GF-D8 (cell line): ENCODE measurements around the gene TMEM179.
"Not testable (repeated sequence)": the region's sequence is repeated elsewhere in the genome, so short reads cannot be mapped to it uniquely, and the experiment has no call there.

Source experiments
- DNase-seq: peaks from one replicate; lab custom pipeline; 2025; lab: John Stamatoyannopoulos, UW

TMEM179 gene

DNA sequence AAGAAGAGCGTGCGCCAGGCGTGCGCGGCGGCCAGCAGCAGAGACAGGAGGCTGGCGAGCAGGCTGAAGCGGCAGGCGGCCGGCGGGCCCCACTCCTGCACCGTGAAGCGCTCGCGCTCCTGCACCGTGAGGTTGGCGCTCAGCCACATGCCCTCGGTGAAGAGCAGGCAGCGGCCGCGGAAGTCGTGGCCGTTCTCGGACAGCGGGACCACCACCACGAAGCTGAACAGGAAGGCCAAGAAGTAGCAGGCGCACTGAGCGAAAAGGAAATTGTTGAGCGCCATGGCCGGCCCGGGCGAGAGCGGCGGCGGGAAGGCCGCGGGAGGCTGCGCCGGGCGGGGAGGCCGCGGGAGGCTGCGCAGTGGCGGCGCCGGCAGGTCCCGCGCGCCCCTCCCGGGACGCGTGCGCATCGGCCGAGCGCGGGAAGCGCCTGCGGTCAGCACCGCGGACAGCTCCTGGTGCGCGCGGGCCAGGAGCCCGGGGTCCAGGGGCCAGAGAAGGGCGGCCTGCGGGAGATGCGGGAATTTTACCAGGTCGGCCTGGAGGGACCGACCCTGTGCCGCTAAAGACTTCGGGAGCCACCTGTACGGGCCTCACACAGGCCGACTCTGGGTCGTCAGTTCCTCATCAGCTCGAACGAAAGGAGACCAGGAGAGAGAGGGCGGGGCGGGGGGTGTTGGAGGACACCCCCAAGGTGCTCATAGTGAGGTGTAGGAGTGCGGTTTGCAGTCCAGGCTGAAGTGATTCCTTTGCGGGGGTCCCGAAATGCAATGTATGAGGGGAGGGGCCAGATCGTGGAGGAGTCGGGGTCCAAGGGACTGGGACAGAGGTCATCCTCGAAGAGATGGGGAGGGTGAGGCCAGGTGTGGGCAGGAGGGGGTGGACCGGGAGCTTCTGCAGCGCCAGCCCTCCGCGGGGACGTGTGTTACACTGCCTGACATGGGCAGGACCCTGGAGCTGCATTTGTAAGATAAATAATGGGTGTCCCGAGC, at the start of gene TMEM179:
TSS of gene TMEM179 (minus strand) at position 315 of the 992 bp plus-strand sequence. CDS start at position 284, 31 bp downstream.
- DNase-seq: no peak

DNA sequence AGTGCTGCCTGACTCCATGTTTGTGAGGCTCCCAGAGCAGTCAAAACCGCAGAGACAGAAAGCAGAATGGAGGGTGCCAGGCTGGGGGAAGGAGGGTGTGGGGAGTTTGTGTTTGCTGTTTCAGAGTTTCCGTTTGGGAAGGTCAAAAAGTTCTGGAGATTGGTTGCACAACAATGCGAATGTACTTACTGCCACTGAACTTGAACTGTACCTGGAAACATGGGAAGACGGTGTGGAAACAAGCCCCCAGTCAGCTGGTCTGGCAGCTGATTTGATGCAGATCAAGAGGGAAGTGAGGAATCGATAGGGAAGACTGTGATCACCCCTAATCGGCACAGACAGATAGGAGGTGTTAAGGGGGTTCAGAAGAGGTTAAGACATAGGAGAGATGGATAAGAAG, 49.5 kb upstream of the TMEM179 start:
- DNase-seq: no peak

DNA sequence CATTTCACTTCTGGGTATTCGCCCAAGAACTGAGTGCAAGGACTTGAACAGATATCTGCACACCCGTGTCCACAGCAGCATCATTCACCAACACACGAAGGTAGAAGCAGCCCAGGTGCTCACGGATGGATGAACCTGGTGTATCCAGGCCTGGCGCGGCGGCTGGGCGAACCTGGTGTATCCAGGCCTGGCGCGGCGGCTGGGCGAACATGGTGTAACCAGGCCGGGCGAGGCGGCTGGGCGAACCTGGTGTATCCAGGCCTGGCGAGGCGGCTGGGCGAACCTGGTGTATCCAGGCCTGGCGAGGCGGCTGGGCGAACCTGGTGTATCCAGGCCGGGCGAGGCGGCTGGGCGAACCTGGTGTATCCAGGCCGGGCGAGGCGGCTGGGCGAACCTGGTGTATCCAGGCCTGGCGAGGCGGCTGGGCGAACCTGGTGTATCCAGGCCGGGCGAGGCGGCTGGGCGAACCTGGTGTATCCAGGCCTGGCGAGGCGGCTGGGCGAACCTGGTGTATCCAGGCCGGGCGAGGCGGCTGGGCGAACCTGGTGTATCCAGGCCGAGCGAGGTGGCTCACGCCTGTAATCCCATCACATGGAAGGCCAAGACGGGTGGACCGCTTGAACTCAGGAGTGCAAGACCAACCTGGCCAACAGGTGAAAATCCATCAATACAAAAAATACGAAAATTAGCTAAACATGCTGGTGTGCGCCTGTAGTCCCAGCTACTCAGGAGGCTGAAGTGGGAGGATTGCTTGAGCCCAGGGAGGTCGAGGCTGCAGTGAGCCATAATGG, 48.8 kb upstream of the TMEM179 start:
- not testable (repeated sequence) for DNase-seq

DNA sequence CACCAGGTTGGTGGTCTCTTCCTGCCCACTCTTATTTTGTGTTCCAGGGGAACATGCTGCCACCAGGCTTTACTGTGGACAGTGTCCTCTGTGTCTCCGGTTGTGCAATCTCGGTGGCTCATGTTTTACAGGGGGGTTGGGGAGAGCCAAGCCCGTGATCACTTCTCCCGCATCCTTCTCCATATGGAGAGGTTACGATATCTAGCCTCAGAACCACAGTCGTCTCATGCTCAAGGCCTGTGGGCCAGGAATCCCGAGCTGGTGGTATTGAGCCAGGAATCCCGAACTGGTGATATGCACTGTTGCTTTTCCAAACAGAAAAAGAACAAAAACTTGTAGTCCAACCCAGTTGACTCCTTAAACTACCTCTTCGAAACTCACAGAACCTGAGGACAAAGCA, 47.8 kb upstream of the TMEM179 start:
- no peak for DNase-seq

DNA sequence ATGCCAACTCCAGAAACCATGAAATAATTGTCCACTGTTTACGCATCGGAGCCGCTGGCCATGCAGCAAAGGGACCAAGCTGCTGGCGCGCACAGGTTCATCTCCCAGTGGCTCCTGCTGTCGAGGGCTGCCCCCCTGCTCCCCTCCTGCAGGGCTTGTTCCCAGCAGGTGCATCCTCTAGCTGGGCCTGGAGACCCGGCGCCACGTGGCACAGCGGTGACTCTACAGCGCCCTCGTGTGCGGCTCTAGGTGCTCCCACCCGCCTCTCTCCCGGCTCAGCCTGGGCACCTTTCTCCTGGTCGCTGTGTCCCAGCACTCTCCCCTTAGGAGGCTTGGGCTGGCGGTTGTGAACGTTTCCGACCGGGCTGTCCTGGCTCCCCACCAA, 47.3 kb upstream of the TMEM179 start:
- no peak for DNase-seq

DNA sequence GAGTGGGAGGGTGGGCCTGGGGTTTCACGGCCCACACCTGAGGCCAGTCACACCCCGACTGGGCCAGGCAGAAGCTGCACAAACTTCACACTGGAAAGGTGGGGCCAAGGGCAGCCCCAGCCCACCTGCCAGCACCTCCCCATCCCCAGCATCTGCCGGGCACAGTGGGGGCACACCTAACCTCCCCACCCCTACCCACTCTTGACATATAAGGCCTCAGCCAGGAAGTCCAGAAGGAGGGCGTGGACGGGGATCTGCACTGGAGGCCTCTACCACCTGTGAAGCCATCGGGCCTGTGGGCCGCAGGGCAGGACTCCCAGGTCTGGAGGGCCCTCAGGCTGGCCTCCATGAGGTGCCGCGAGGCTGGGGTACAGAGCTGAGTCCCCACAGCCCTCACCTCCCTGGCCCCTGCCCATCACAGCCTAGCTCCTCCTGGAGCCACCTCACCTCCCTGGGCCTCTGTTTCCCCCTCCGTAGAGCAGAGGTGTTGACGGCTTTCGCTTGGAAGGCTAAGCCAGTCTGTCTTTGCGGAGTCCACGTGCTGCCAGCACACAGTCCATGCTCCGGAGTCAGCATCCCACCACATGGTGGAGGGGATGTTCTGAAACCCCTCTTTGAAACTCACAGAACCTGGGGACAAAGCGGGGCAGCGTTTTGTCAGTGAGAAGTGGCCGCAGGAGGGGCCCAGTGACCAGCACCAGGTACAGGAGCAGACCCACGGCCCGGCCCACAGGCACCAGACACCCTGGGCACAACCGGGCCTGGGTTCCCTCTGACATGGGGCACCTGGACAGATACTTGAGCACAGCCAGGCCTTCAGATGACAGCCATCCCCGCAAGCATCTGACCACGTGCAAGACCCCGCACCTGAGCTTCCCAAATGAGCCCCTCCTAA, 46.7 kb upstream of the TMEM179 start:
- no peak for DNase-seq

DNA sequence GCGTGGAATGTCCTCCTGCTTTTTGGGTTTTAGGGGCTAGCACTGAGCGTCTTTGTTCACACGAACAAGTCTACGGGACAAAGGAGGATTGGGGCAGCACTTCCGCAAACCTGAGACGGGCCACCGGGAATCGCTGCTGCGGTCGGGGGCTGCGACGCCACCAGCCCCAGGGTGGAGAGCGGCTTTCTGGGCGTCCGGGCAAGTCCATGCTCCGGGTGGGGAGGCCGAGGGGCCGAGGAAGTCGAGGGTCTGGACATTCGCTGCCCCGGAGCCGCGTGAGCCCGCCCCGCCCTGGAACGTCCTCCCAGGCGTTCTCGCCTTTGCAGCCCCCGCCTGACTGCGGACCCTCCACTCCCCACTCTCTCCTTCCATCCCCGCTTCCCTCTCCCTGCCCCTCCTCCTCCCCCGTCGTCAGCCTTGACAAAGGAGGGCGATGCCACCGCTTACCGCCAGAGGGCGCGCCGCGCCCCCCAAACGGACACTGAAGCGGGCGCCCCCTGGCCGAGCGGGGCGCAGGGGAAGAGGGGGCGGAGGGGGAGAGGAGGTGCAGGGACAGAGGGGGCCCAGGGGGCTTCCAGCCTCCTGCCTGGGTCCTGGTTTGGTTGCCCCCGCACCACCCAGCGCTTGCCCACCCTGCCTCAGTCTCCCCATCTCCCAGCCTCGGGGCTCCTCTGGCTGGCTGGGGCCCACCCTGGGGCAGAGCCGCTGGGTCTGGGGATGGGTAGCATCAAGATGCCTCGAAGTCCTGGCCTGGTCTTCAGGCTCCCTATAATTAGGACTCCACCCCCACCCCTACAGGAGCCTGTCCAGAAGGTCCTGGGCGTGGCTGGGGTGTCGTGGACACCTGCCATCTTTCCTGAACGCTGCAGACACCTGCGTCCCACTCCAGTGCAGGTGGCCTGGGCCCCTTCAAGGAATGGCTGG, 45.7 kb upstream of the TMEM179 start:
- no peak for DNase-seq

DNA sequence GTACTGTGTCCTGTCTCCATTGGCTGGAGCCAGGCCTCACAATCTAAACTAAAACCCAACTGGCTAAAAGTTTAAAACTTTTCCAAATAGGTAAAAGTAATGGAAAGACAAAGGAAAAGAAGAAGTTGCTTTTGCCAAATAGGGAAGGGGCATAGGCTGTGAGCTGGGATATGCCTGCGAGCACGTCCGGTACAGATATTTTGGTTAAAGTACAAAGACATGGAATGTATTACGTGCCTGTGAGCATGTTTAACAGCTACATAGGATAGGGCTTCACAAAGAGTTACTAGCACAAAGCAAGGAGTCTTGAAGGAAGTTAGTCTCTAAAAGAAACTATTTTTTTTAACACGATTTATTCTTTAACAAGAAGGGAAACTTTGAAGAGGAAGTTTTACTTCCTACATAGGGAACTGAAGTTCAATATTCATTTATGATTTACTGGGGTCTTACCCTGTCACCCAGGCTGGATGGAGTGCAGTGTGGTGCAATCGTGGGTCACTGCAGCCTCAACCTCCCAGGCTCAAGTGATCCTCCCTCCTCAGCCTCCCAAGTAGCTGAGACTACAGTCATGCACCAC, 43.0 kb upstream of the TMEM179 start:
- DNase-seq: no peak

DNA sequence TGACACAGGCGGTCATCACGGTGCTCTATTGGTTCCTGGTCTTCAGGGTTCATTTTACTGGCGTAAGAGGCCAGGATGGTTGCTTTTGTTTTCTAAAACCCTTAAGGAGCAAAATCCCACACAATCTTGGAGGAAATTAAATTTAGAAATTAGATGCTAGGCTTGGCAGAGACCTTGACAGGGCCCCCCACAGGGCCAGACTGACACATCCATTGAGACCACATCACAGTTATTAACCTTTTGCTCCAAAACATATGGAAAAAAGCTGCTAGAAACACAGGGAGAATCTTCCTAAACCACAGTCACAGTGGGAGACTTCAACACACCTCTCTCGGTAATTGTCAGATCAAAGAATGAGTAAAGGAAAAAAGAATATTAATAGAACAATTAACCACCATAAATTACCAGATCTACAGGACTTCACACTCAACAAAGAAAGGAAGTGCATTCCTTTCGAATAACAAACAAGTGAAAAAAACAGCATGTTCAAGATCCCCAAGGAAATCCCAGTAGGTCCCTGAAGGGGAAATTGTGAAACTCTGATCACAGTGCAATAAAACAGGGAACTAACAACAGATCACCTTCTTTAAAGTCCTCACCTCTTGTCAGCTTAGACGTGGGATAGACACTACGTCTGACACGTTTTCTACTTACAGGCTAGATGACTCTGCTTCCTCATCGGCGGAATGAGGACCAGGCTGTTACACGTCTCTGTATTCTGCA, 40.2 kb upstream of the TMEM179 start:
- DNase-seq: no peak

DNA sequence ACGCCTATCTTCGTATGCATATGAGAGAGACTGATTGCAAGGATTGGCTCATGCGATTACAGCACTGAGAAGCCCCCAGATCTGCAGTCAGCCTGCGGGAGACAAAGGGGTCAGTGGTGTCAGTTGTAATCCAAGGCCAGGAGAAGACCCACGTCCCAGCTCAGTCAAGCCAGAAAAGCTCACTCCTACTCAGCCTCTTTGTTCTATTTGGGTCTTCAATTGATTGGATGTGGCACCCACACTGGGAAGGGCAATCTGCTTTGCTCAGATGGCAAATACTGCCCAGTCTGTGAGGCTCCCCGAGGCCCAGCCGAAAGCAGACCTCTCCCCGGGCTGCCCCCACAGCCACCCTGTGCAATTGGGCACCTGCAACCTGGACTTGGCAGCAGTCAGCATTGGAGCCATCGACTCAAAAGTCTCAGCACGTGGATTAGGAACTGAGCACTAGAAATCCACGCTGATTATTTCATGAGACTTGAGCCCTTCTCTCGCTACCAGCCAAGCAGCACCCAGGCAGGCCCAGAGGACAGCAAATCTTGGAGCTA, 39.6 kb upstream of the TMEM179 start:
- DNase-seq: no peak

DNA sequence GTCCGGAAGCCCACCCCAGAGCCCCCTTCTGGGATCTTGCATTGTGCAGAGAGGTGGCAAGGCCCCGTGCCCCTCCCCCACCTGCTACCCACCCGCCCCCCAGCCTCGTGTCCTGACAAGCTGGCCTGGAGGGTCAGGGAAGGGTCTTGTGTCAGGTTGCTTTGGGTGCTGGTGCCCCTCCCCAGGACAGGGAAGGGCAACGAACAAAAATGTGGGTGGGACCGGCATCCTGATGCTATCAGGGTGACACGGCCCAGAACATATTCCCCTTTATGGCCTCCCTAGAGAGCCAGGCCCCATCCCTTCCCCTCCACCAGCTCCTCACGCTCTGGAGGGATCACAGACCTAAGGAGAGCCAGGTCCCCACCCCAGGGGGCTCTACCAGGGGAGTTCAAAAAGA, 38.7 kb upstream of the TMEM179 start:
- no peak for DNase-seq

DNA sequence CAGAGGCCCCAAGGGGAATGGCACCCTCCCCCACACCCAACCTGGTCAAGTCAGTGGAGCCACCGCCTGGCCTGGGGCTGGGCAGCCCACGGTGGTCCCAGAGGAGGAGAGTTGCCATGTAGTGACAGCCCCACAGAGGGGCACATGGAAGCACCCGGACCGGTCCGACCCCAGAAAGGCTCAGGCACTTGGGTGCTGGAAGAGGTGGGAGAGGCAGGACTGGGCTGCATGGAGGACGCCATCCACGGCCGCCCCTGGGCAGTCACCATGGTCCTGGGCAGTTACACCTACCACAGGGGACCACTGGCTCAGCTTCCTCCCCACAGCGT, 37.9 kb upstream of the TMEM179 start:
- DNase-seq: no peak

DNA sequence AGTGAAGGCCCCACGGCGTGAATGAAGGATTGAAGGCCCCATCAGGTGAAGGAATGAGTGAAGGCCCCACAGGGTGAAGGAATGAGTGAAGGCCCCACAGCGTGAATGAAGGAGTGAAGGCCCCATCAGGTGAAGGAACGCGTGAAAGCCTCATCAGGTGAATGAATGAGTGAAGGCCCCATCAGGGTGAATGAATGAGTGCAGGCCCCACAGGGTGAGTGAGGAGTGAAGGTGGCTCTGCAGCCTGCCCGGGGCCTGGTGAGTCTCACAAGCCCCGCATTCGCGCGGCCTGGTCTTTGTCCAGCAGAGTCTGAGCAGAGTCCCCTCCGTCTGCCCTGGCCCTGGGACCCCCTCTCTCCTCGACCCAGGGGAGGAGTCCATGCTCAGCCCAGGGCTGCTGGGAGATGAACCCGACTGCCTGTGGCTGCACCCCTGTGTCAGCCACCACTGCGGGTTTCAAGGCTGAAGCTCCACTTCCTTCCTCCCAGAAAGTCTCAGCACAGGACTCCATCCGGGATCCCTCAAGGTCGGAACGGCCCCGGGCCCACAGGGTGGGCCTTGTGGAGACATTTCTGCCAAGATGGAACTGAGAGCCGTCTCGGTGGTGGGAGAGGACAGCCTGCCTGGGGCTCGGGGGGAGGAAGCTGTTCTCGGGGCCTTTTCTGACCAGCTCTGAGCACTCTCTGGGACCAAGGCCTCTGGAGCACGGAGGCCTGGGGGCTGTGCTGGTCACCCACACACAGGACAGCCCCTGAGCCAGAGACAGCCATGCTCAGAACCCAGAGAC, 37.4 kb upstream of the TMEM179 start:
- no peak for DNase-seq

DNA sequence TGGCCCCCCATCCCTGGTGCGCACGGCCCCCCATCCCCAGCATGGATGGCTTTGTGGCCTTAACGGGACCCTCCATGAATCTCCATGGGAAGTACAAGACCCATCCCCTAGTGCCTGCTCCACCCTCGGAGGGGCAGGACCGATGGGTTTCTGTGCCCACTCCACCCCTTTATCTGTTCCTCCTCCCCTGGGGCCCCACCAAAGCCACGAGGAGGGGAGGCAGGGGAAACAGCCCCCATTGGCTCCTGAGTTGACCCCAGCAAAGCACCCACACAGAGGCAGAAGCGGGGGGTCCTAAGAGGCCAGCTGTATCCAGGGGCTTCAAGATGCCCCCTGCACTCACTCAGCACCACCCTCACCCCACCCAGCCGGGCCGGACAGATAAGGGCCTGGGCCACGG, 36.1 kb upstream of the TMEM179 start:
- DNase-seq: no peak

DNA sequence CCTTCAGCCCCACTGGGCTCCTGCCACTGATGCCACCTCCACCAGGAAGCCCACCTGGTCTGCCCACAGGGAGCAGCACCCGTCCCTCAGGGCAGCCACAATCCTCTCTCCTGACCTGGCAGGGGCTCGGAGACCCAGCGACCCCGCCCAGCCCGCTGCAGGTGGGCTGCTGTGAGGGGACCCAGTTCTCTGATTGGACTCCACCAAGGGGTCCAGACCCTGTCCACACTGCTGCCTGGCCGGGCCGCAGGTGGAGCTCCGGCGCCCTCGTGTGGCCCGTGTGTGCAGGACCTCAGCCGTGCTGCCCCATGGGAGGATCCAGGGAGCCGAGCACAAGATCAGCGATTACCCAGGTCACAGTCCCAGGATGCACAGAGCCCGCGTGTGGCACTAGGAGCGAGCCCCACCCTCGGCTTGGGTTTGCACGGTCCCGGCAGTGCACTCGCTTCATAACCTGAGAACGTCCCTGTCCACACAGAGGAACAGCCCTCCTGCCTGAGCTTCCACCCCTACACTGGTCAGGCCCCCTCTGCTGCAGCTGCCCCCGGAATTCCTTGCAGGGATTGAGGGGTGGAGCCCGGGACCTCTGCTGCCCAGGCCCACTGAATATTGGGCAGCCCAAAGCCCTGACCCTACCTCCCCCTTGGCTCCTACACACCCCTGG, 35.4 kb upstream of the TMEM179 start:
- no peak for DNase-seq

DNA sequence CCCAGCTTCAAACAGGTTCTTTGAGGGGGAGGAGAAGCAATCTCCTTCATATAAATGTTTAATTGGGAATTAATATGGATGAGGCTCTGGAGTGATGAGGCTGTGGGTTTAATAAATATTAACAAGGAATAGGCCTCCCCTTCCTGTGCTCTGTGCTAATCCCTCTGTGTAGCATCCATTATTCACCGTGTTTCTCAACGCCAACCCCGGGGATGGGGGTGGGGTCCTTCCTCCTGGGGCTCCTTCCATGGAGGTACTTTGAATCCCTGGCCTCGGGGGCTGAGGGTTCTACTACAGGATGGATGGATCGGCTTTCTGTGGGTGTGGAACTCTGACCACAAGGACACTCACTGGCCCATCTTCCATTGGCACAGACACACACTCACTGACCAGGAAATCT, 34.9 kb upstream of the TMEM179 start:
- no peak for DNase-seq

DNA sequence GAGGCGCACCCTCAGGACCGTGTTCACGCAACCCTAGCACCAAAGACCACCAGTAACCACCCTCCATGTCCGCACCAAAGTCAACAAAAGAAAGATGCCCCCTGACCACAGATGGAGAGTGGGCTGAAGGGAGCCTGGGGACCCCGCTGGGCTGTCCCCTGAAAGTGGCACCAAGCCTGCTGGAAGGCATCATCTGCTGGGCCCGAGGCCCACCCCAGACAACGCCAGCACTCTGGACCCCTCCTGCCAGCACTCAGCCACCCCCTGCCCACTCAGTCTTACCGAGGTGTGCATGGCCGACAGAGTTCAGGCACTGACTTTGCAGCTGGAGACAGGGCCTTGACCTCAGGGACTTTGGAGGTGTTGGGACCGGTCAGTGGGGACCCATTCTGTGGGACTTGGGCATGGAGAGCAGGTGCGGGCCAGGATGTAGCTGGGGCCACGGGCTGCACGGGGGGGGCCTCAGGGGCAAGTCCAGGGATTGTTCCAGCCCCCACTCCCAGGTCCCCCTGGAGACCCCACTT, 34.4 kb upstream of the TMEM179 start:
- no peak for DNase-seq

DNA sequence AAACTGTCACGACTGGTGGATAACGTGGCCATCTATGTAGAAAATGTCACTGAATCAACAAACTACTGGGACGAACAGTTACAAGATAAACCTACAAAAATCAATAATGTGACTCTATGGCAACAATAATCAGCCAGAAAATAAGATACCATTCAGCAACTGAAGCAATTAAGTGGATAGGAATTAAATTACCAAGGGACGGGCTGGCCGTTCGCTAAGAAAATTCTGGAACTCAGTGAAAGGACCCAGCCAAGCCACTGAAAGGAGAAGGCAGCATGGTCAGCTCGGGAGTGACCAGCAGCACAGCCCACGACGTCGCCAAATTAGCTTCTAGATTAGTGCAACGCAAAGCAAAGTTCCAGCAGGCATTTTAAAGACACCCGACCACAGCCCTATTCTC, 33.6 kb upstream of the TMEM179 start:
- DNase-seq: no peak
